Lower leg skin (tissue), 3 donors: ENCODE results near the gene DDX41.

Experiments
- POLR2A ChIP-seq, 2 donors: fragments of 450-650 bp; IDR thresholded peaks; one replicate each; pipeline ENCODE4 v1.6.1; 2016 to 2017; ENCODE audit warnings: antibody characterized with exemption in 2 of 2, mild to moderate bottlenecking in 1 of 2, moderate library complexity in 1 of 2
- TF ChIP-seq, protein P1 (sequence below), 3 donors: fragments of 450-650 bp; IDR thresholded peaks; one replicate each; pipeline ENCODE4 v1.5.1; 2016; ENCODE audit warnings: antibody characterized with exemption in 3 of 3, mild to moderate bottlenecking in 3 of 3, moderate library complexity in 2 of 3

DNA sequence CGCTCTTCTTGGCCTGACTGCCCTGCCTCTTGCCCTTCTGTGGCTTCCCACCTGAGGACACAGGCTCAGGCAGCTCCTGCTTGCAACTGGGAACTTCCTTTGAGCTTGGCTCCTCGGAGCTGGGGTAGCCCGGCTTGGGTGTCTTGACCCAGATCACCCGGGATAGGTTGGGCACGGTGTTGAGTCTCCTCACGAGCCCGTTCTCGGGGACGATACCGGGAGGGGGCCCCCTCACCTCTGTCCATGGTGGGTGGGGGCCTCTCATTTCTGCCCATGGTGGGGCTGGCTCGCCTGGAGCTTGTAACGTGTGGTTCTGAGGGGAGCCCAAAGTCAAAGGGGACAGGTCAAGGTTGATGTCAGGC, 7.8 kb upstream of the DDX41 start:
- TF ChIP-seq, protein P1, sequence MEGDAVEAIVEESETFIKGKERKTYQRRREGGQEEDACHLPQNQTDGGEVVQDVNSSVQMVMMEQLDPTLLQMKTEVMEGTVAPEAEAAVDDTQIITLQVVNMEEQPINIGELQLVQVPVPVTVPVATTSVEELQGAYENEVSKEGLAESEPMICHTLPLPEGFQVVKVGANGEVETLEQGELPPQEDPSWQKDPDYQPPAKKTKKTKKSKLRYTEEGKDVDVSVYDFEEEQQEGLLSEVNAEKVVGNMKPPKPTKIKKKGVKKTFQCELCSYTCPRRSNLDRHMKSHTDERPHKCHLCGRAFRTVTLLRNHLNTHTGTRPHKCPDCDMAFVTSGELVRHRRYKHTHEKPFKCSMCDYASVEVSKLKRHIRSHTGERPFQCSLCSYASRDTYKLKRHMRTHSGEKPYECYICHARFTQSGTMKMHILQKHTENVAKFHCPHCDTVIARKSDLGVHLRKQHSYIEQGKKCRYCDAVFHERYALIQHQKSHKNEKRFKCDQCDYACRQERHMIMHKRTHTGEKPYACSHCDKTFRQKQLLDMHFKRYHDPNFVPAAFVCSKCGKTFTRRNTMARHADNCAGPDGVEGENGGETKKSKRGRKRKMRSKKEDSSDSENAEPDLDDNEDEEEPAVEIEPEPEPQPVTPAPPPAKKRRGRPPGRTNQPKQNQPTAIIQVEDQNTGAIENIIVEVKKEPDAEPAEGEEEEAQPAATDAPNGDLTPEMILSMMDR (IDR thresholded peaks at IDR 0.05) = no peak
- no peak for TF ChIP-seq POLR2A (IDR thresholded peaks at IDR 0.05)
